ENCODE results near the gene FOXP3. TPM values are rescaled to one million over a fixed set of nuclear protein-coding genes. Genes with fewer than 3 reads are reported as not detected.

Gene FOXP3
- total and polyA plus RNA-seq, 10 donors, result 0.26 to 3.9 (median 1.1) TPM

DNA sequence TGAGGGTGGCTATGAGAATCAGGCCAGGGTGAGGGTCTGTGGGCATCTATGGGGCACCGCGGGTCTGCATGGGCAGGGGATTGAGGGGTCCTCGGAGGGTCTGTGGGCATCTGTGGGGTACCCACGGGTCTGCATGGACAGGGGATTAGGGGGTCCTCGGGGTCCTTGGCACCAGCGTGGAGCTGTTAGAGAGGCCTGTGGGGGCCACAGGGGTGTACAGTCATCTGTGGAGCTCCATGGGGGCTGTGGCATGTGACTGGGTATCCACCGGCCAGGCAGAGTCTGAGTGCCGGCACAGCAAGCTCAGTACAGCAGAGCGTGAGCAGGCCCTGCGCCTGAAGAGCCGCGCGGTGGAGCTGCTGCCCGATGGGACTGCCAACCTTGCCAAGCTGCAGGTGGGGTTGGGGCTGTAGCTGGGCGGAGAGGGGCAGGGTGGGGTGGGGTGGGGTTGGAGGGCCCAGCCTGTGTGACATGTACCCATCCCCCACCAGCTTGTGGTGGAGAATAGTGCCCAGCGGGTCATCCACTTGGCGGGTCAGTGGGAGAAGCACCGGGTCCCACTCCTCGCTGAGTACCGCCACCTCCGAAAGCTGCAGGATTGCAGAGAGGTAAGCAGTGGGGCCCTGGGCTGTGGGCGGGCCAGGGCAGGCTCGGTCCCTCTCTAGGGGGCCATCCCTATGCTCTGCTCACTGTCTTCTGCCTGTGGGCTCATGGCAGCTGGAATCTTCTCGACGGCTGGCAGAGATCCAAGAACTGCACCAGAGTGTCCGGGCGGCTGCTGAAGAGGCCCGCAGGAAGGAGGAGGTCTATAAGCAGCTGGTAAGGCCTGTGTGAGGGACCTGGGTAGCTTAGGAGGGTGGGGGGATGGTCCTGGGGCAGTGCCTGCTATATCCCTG is 16.3 kb downstream of the FOXP3 start:
- TF ChIP-seq, protein P1, sequence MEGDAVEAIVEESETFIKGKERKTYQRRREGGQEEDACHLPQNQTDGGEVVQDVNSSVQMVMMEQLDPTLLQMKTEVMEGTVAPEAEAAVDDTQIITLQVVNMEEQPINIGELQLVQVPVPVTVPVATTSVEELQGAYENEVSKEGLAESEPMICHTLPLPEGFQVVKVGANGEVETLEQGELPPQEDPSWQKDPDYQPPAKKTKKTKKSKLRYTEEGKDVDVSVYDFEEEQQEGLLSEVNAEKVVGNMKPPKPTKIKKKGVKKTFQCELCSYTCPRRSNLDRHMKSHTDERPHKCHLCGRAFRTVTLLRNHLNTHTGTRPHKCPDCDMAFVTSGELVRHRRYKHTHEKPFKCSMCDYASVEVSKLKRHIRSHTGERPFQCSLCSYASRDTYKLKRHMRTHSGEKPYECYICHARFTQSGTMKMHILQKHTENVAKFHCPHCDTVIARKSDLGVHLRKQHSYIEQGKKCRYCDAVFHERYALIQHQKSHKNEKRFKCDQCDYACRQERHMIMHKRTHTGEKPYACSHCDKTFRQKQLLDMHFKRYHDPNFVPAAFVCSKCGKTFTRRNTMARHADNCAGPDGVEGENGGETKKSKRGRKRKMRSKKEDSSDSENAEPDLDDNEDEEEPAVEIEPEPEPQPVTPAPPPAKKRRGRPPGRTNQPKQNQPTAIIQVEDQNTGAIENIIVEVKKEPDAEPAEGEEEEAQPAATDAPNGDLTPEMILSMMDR (IDR thresholded peaks at IDR 0.05 in 8 of 11, conservative IDR thresholded peaks at IDR 0.05 in 3 of 11), result no peak
- TF ChIP-seq POLR2A (IDR thresholded peaks at IDR 0.05) (no peak), POLR2AphosphoS5 (IDR thresholded peaks at IDR 0.05) (no peak)
- DNase-seq, result no peak
- no peaks in the 10 kb centered on the region for H3K27me3 ChIP-seq (replicated peaks in 1 of 7)
- H3K4me1 ChIP-seq, result no peaks in the 10 kb centered on the region
- no peak overlapping the region for H3K27ac ChIP-seq
- 87 to 92% (median 88%) methylated on average over 8 to 28 of the region's 28 CpGs for WGBS, 5 donors
- peaks cover 0 to 85% (median 43%) of the 10 kb centered on the region in 6 donors for H3K36me3 ChIP-seq
- no peaks in the 10 kb centered on the region for H3K9me3 ChIP-seq
- no peak overlapping the region for H3K4me3 ChIP-seq
- intact Hi-C loops (cut with DNase I; ENCODE audit: low total_unique reads), result no loop called here

DNA sequence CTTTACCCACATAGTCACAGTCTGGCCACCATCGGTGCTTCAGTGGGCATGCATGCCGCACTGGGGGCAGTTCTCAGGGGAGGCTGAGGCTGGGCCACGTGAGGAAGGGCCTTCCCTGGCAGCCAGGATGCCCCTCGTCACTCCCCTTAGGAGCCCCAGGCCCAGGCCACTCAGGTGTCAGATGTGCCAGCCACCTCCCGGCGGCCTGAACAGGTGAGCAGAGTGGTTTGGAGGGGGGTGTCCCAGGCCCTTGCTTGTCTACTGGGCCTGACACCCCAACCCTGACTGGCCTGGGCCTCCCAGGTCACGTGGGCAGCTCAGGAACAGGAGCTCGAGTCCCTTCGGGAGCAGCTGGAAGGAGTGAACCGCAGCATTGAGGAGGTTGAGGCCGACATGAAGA is 17.2 kb downstream of the FOXP3 start:
- Histone ChIP-seq H3K9me3 (no peaks in the 10 kb centered on the region), H3K27ac (no peak overlapping the region), H3K4me3 (no peak overlapping the region), H3K27me3 (replicated peaks in 1 of 7) (no peaks in the 10 kb centered on the region), H3K36me3 (peaks cover 0 to 93% (median 50%) of the 10 kb centered on the region in 6 donors), H3K4me1 (no peaks in the 10 kb centered on the region)
- DNase-seq, result no peak
- intact Hi-C loops (cut with DNase I; ENCODE audit: low total_unique reads), result no loop called here
- 87 to 98% (median 92%) methylated on average over 5 to 11 of the region's 11 CpGs; no CpG with 5 or more reads in 1 of the 5 donors for WGBS, 5 donors
- TF ChIP-seq, protein P1 (IDR thresholded peaks at IDR 0.05 in 8 of 11, conservative IDR thresholded peaks at IDR 0.05 in 3 of 11), result no peak
- TF ChIP-seq POLR2AphosphoS5 (IDR thresholded peaks at IDR 0.05) (no peak), POLR2A (IDR thresholded peaks at IDR 0.05) (no peak)

DNA sequence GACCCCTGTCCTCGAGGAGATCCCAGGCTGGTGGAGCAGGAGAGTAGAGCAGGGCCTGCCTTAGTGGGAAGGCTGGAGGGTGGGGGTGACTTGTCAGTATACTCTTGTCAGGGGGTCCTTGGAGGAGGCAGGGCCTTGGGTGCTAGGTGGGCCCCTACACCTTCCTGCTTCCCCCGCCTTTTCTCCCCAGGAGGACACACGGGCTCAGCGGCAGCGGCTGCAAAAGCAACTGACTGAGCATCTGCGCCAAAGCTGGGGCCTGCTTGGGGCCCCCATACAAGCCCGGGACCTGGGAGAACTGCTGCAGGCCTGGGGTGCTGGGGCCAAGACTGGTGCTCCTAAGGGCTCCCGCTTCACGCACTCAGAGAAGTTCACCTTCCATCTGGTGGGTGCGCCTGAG is 18.0 kb downstream of the FOXP3 start:
- H3K27ac ChIP-seq, result no peak overlapping the region
- no peaks in the 10 kb centered on the region for H3K4me1 ChIP-seq
- no peak for DNase-seq
- no peaks in the 10 kb centered on the region for H3K9me3 ChIP-seq
- TF ChIP-seq POLR2AphosphoS5 (IDR thresholded peaks at IDR 0.05), result no peak
- no peak for TF ChIP-seq POLR2A (IDR thresholded peaks at IDR 0.05)
- TF ChIP-seq, protein P1 (IDR thresholded peaks at IDR 0.05 in 8 of 11, conservative IDR thresholded peaks at IDR 0.05 in 3 of 11), result no peak
- peaks cover 0 to 100% (median 53%) of the 10 kb centered on the region in 6 donors for H3K36me3 ChIP-seq
- no peaks in the 10 kb centered on the region for H3K27me3 ChIP-seq (replicated peaks in 1 of 7)
- no peak overlapping the region for H3K4me3 ChIP-seq
- intact Hi-C loops (cut with DNase I; ENCODE audit: low total_unique reads), result no loop called here
- 80 to 96% (median 91%) methylated on average over 1 to 10 of the region's 10 CpGs for WGBS, 5 donors

DNA sequence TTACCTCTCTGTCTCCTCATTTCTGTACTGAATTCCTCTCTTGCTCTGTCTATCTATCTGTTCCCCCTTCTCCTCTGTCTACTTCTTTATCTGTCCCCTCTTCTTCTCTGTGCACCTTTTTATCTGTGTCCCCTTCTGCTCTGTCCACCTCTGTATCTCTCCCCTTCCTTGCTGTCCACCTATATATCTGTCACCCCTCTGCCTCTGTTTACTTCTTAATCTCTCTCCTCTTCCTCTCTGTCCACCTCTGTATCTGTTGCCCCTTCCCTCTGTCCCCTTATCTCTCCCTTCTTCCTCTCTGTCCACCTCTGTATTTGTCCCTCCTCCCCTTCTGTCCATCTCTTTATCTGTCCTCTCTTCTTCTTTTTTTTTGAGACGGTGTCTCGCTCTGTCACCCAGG is 20.3 kb downstream of the FOXP3 start:
- no peak for DNase-seq
- no peak overlapping the region for H3K27ac ChIP-seq
- TF ChIP-seq POLR2A (IDR thresholded peaks at IDR 0.05) (no peak), POLR2AphosphoS5 (IDR thresholded peaks at IDR 0.05) (no peak)
- TF ChIP-seq, protein P1 (IDR thresholded peaks at IDR 0.05 in 8 of 11, conservative IDR thresholded peaks at IDR 0.05 in 3 of 11), result no peak
- intact Hi-C loops (cut with DNase I; ENCODE audit: low total_unique reads), result no loop called here
- no peaks in the 10 kb centered on the region for H3K27me3 ChIP-seq (replicated peaks in 1 of 7)
- no peak overlapping the region for H3K4me3 ChIP-seq
- peaks cover 0 to 90% (median 52%) of the 10 kb centered on the region in 6 donors for H3K36me3 ChIP-seq
- WGBS, 5 donors, result 77 to 100% (median 98%) methylated on average over 2 of the region's 2 CpGs
- no peaks in the 10 kb centered on the region for H3K9me3 ChIP-seq
- peaks cover 0 to 5% (median 0%) of the 10 kb centered on the region in 6 donors for H3K4me1 ChIP-seq

Measured in spleen (tissue), 11 donors.